Measurements from ENCODE around the gene VDR. TPM values are rescaled to one million over a fixed set of nuclear protein-coding genes. Genes with fewer than 3 reads are reported as not detected.

Gene VDR
- total RNA-seq, 1 donor from 2014 or later: 6.7 TPM

GRCh38 chr12:47941475-47941780 lies 36.6 kb upstream of the VDR start:
- DNase-seq (ENCODE audit: low read depth): no peak
- no peak overlapping the region for H3K4me3 ChIP-seq (ENCODE audit: low read depth, low read length)
- TF ChIP-seq CTCF (conservative IDR thresholded peaks at IDR 0.05; ENCODE audit: low read depth, low read length): no peak

GRCh38 chr12:47940773-47941474 lies 36.1 kb upstream of the VDR start:
- no peak for TF ChIP-seq CTCF (conservative IDR thresholded peaks at IDR 0.05; ENCODE audit: low read depth, low read length)
- no peak for DNase-seq (ENCODE audit: low read depth)
- no peak overlapping the region for H3K4me3 ChIP-seq (ENCODE audit: low read depth, low read length)

- TF ChIP-seq CTCF (conservative IDR thresholded peaks at IDR 0.05; ENCODE audit: low read depth, low read length): no peak
- H3K4me3 ChIP-seq (ENCODE audit: low read depth, low read length): no peak overlapping the region
- DNase-seq (ENCODE audit: low read depth): no peak
These were observed 34.3 kb upstream of the VDR start for GRCh38 chr12:47939009-47939601.

GRCh38 chr12:47938594-47938993 lies 33.8 kb upstream of the VDR start:
- DNase-seq (ENCODE audit: low read depth): no peak
- no peak overlapping the region for H3K4me3 ChIP-seq (ENCODE audit: low read depth, low read length)
- no peak for TF ChIP-seq CTCF (conservative IDR thresholded peaks at IDR 0.05; ENCODE audit: low read depth, low read length)

- no peak for TF ChIP-seq CTCF (conservative IDR thresholded peaks at IDR 0.05; ENCODE audit: low read depth, low read length)
- DNase-seq (ENCODE audit: low read depth): no peak
- no peak overlapping the region for H3K4me3 ChIP-seq (ENCODE audit: low read depth, low read length)
These were observed 33.3 kb upstream of the VDR start for GRCh38 chr12:47938093-47938492.

- no peak for TF ChIP-seq CTCF (conservative IDR thresholded peaks at IDR 0.05; ENCODE audit: low read depth, low read length)
- H3K4me3 ChIP-seq (ENCODE audit: low read depth, low read length): no peak overlapping the region
- DNase-seq (ENCODE audit: low read depth): no peak
These were observed 30.4 kb upstream of the VDR start for GRCh38 chr12:47935184-47935583.

GRCh38 chr12:47931187-47931586 lies 26.4 kb upstream of the VDR start:
- no peak overlapping the region for H3K4me3 ChIP-seq (ENCODE audit: low read depth, low read length)
- DNase-seq (ENCODE audit: low read depth): no peak
- no peak for TF ChIP-seq CTCF (conservative IDR thresholded peaks at IDR 0.05; ENCODE audit: low read depth, low read length)
